HG03565 (cell line): ENCODE measurements around the gene LRRFIP1.
"Not testable (repeated sequence)": the region's sequence is repeated elsewhere in the genome, so short reads cannot be mapped to it uniquely, and the experiment has no call there.

Experiments
- ATAC-seq: cut with Tn5 transposase; IDR thresholded peaks from one replicate; pipeline ENCODE4 v1.9.1; 2021; ENCODE audit warnings: mild to moderate bottlenecking, moderate library complexity; ENCODE audit not compliant: unreplicated experiment

LRRFIP1 gene, protein sequence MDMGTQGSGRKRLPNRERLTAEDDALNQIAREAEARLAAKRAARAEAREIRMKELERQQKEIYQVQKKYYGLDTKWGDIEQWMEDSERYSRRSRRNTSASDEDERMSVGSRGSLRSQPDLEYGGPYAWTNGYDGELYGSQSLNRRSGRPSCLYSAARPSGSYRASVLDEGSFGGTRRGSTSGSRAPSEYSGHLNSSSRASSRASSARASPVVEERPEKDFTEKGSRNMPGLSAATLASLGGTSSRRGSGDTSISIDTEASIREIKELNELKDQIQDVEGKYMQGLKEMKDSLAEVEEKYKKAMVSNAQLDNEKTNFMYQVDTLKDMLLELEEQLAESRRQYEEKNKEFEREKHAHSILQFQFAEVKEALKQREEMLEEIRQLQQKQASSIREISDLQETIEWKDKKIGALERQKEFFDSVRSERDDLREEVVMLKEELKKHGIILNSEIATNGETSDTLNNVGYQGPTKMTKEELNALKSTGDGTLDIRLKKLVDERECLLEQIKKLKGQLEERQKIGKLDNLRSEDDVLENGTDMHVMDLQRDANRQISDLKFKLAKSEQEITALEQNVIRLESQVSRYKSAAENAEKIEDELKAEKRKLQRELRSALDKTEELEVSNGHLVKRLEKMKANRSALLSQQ

DNA sequence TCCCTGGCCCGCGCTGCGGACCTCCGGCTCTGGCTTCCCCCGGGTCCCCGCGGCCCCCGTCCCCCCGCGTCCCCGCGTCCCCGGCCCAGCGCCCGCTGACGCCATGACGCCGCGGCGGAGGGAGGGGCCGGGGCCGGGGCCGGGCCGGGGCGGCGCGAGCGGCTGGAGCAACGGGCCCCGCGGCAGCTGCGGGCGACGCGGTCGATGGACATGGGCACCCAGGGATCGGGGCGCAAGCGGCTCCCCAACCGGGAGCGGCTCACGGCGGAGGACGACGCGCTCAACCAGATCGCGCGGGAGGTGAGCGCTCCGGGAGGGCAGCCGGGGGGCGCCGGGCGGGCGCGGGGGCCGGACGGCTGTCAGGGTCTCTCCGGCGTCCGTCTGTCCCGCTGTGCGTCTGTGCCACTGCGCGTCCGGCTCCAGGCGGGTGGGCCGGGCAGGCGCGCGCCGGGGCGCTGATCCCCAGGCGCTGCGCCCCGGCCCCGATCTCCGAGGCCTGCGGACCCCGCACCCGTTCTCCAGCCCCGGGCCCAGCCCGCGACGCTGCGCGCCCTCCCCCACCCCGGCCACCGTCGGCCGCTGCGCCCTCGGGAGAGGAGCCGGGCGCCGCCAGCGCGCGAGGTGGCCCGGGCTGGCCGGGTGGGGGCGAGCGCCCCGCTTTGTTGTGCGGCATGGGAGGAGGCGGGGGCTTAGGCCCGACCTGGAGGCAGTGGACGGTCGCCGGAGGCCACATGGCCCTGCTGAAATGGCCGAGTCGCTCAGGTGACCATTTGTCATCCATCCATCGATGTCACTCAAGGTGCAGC lies at the start of gene LRRFIP1:
Gene LRRFIP1 (plus strand): TSS at position 147 of the 806 bp plus-strand sequence. CDS start 58 bp downstream, at position 205.
- ATAC-seq: no peak

DNA sequence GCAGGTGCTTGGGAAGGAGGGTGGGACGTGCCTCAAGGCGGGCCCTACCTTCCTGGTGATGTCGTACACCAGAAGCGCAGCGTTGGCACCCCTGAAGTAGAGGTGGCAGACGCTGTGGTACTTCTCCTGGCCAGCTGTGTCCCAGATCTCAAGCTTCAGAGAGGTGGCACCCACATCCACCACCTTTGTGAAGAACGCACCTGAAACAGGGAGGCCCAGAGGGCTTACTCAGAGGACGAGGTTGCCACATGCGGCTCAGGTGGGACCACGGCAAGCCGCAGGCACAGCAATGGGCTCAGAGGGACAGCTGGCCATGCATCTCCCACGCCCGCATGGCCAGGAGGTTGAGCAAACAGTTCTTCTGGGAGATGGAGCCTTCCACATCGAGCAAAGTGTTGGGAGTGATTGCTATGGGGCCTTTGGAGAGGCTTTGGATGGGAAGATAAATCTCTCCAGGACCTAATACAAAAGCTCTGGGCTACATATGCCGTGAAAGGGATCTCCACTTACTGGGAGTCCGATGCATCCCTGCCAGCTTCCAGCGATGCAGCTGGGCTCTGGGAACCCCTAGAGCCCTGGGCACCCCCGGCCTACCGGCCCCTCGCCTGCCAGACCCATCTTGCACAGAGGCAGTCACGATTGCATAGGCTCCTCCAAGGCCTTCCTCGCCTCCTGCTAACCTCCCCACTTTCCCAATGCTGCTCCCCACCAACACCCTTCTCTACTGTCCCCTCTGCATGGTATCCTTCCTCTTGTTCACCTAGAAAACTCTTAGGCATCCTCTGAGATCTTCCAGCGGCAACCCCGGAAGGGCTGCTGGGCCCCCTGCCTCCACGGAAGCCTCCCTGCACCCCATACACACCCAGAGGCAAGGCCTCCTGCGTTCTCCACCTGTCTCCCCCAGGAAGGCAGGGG lies 49.2 kb upstream of the LRRFIP1 start:
- no peak for ATAC-seq

DNA sequence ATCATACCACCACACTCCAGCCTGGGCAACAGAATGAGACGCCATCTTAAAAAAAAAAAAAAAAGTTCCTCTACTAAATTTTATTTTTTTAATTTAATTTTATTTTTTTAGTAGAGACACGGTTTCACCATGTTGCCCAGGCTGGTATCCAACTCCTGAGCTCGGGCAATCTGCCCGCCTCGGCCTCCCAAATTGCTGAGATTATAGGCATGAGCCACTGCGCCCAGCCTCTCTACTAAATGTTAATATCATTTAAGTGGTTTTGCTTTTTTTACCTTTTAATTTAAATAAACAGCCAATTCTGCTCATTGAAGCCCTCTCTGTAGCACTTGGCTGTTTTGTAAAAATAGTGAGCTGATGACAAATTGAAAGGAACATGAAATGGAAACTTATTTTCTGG lies 46.1 kb upstream of the LRRFIP1 start:
- no peak for ATAC-seq

DNA sequence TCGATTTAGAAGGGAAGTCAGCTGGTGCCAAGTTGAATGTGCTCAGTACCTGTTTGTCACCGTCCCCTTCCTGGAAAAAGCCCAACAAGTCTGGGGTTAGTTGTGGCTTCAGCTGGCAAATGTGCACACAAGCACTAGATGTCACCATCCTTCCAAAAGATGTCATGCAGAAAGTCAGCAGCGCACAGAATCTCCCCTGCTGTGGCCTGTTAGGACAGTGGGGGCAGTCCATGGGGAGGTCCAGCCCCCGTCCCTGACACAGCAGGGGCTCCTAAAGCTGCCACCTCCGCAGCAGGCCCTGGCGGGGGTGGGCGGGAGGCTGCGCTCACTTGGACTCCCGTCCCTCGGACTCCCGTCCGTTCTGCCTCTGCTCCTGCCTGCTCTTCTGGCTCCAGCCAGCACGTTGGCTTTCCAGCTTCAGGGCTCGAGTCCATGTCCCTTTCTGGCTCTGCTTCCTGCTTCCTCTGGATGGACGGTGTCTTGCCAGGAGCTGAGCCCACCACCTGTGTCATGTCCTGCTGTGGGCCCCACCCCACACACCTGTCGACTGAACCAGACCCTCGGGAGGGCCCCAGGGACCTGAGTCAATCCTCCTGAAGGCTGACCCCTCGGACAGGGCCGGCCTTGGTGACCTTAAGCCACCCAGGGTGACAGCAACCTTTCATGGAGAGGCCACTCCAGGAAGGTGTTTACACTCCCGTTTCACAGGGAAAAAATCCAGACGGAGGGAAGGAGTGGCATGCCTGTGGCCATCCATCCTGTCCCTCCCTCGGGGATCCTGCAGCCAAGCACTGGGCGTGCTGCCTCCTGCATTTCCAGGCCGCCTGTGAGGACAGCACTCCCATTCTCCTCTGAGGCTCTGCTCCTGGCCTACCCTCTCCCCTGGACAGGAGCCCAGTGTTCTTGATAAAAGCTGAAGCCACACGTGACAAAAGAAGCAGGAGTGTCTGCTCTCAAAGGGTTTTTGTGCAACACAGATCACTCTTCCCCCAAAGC lies 45.3 kb upstream of the LRRFIP1 start:
- ATAC-seq: no peak

DNA sequence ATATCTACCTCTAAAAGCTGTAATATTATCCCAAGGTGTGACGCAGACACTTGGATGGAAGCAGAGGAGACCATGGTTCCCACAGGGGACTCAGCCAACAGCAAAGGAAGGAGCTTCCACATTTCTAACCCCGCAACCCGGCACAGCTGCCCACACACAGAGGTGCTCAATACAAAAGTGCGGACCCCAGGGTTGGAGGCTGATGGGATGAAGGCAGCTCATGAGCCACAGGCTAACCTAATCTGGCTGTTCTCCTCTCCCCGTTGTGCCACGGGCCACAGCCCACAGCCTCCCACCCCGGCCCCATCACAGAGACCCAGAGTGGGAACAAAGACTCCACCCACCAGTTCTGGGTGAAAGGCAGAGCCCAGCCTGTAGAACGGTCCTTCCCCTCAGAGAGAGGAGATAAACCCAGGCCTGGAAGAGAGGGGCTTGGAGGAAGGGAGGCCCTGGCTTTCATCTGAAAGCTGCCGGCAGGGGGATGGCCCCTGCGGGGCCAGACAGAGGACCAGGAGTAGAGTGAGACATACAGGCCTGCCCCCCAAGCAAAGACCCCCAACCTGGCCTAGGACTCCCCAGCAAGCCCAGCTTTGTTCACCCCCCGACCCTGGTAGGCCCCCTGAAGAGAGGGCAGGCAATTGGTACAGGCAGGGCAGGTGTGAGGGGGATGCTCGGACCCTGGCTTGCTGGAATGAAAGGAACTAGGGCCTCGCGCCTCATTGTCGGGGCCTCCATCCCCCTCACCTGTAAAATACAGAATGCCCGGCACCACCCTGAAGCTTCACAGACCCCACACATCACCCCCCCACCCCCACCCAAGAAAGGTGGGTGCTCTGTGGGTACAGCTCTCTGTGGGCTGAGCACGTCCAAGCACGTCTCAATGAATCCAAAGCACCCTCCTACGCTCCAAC lies 43.7 kb upstream of the LRRFIP1 start:
- ATAC-seq: no peak

DNA sequence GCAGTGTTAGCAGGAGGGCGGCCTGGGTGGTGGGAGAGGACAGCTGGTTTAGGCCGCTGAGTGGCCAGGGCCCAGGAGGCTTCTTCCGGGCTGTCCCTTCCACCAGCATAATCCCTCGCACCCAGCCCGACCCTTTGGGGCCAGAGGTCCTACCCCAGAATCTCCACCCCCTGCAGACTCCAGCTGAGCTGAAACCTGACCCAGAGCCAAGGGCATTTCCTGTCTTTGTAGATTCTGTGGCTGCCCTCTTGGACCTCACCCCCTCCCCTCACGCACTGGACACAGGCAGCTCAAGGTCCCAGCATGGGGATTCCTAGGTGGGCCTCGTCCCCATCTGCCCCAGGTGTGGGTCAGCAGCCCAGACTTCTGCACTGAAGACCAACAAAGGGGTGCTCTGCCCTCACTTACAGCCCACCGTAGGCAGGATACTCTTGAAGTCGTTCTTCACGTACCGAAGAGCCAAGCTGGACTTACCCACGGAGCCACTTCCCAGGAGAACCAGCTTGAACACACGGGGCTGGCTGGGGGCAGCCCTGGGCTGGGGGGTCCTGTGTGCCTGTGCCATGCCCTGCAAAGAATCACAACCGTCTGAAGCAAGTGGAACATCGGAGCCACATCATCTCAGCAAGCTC lies 41.7 kb upstream of the LRRFIP1 start:
- no peak for ATAC-seq

DNA sequence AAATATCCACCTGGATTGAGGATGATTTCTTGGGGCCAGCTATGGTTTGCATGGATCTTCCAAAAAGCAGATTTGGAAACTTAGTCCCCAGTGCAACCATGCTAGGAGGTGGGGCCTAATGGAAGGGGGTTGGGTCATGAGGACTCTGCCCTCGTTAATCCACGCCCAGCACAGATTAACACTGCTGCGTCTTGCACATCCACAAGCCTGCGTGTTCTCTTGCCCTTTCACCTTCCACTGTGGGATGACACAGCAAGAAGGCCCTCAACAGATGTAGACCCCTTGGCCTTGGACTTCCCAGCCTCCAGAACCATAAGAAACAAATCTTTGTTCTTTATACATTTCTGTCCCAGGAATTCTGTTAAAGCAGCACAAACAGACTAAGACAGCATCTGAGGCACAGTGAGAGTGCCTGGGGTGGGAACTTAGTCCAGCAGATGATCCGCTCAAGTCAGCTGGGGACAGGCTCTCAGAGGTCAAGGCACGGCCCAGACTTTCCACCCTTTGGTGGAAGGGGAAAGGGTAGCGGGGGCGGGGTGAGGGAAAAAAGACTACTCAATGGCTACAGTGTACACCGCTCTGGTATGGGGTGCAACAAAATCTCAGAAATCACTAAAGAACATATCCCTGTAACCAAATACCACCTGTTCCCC lies 39.2 kb upstream of the LRRFIP1 start:
- no peak for ATAC-seq

DNA sequence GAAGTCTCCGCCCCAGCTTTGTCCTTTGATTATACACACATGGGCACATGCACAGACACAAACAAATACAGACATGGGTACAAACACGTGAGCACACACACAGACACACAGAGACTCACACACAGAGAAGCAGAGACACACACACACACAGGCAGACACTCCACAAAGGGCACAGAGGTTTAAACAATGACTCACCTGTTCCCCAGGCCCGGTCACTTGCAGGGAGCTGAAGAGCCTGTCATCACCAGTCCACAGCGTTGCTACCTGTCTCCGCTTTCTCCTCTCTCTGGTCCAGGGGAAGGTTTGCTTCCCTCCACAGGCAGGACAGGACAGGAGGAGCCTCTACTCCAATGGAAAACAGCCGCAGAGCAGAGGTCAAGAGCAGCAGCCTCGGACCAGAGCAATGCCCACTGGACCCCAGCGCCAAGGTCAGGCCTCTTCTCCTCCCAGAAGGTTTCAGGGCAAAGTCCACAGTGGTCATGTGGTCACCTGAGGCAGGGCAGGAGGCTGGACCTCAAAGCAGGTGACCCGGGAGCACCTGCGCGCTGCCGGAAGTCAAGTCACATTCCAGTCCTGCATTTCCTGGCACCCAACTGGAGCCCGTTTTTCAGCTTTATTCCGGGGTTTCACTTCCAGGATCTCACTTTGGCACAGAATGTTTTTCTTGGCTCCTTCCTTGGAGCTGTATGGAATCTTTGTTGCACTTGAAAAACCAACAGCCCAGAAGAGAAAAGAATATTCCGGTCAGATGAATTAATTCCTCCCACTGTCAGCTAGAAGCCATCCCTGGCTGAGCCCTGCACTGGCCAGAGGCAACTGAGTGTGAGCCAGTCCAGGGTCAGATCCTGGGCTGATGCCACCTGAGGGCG lies 36.9 kb upstream of the LRRFIP1 start, which contains the start of gene RAB17:
Gene RAB17 (minus strand): TSS at position 463 of the 869 bp plus-strand sequence. CDS start 4,580 bp downstream, outside the sequence.
- ATAC-seq: no peak

DNA sequence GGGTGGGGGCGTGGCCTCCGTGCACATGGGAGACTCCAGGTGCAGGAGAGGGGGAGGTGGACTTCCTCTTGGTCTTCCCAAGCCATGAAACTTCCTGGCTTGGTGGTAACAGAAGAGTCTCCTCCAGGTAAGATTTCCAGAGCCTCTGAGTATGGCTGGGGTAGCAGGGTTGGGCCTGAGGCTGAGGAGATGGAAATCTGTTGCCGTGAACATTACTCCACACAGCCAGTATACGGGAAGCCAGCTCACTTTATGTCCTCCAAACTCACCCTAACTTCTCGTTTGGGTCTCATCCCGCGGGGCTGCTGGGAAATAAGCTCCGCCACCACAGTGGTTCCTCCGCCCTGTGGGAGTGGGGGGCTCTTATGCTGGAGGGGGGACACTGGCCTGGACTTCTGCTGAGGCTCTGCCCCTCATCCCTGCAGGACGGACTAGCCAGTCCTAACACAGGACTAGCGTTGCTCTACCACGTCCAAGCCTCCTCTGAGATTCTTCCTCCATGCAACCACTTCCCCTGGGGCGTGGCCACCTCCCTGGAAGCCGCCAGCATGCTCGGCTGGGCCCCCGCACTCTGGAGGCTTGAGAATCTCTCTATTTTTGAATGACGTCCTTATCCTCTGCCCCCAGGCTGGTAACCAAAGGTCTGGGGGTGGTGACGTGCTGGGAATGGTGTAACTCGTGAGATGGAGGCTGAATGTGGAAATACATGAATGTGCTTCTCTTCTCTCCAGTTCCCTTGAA lies 36.1 kb upstream of the LRRFIP1 start:
- ATAC-seq: no peak

DNA sequence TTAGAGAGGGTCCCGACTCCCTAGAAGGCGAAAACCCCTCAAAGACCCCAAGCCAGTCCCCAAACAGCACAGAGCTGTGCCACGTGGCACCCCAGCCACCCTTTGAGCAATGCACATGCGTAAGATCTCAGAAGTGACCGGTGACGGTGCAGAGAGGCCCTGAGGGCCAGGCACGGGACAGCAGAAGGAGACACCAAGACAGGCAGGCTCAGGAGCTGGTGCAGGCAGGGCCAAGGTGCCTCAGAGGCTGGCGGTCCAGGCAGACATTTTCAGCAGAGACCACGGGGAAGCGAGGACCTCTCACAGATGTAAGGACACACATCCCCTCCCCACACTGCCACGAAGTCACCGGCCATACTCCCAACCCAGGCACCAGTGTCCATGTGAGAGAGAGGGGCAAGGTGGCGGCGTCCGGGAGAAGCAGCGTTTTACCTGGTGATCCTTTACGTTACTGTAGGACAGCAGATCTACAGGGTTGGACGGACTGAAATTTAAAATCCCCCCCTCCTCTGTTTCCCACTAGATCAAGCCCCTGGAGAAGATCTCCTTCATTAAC lies 34.9 kb upstream of the LRRFIP1 start:
- no peak for ATAC-seq

DNA sequence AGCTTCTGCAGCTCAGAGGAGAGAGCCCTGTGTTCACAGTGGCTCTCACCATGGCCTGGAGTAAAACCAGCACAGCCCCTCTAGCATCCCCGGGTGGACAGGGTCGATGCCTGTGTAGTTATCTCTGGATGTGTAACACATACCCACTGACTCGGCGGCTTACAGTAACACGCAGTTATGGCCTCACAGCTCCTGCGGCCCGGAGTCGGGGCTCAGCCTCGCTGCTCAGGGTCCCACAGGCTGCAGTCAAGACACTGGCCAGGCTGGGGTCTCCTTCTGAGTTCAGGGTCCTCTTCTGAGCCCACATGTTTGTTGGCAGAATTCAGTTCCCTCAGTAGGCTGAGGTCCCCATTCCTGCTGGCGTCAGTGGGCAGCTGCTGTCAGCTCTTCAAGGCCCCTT lies 34.4 kb upstream of the LRRFIP1 start:
- no peak for ATAC-seq

DNA sequence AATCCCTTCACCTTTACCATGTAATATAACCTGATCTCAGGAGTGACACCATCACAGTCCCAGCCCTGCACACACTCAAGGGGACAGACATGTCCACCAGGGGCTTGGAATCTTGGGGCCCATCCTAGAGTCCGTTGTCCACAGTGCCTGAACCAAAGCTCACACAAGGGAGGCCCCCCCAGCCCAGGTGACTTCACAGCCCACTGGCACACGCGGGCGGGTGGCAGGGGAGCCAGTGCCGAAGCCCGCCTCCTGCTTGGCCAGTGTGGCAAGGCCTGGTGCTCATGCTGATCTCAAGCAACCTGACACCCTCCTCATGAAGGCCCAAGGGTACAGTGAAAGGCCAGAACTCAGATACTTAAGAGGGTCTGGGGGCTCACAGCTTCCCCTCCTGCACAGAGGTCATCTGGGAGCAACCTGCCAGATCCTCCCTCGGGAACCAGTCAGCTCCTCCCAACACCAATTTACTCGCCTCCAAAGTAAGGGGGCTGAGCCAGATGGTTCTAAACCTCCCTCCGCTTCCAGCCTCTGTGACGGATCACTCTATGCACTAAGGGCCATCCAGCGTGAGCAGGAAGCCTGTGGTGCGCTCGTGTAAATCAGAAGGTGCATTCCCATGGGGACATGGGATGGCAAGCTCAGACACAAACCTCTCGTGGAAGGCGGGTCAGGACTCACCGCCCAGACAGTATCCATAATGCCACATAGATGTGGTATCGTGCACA lies 33.6 kb upstream of the LRRFIP1 start:
- no peak for ATAC-seq

DNA sequence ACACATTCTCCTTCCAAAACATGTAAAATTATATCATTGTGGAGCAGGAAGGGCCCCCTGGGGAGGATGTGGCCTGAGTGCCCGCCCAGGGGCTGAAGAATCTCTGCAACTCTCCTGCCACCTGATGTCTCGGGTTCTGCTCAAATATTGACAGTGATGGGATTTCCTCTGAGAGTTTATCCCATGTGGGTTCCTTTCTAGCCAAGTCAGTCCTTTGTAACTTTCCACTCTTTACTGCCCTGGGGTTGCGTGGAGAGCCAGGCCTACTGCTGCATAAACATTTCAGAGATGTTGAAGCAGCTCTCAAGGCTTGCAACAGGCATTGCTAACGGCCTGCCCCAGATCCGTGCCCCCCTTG lies 32.9 kb upstream of the LRRFIP1 start:
- ATAC-seq: no peak

DNA sequence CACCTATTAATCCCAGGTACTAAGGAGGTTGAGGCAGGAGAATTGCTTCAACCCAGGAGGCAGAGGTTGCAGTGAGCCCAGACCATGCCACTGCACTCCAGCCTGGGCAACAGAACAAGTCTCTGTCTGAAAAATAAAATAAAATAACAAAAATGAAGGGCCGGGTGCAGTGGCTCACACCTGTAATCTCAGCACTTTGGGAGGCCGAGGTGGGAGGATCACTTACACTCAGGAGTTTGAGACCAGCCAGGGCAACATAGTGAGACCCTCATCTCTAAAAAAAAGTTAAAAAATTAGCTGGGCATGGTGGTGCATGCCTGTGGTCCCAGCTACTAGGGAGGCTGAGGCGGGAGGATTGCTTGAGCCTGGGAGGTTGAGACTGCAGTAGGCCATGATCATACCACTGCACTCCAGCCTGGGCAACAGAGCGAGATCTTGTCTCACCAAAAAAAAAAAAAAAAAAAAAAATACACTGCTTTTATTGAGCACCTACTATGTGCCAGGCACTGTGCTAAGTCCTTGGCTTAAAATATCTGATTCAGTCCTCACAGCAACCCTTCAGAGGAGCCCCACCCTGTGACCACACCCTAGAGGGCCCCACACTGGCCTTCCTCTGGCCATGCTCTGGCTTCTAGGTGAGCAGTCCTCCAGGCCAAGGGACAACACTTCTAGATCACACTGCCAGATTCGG lies 31.4 kb upstream of the LRRFIP1 start:
- not testable (repeated sequence) for ATAC-seq
